Measurements from ENCODE around the gene FOXI2. TPM values are rescaled to one million over a fixed set of nuclear protein-coding genes. Genes with fewer than 3 reads are reported as not detected.

The FOXI2 gene
- total RNA-seq, 1 experiment from 2014 or later, result not detected

DNA sequence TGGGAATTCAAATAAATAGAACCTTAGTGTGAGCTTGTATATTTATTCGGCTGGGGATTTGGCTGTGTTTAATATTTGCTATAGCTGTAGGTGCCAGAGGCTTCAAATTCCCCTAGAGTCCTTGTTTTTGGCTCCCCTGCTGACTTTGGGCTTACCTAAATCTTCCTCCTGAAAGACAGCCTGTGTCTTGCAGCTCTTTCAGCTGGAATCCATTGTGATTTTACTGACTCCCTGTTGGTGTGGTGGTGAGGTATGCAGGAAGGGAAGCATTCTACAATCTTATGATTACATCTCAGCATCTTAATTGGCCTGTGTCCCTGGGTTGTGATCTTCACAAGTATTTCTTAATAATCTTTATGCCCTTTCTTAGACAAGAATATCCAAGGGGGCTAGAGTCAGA is 25.9 kb downstream of the FOXI2 start (continued):
- TF ChIP-seq, protein P1, sequence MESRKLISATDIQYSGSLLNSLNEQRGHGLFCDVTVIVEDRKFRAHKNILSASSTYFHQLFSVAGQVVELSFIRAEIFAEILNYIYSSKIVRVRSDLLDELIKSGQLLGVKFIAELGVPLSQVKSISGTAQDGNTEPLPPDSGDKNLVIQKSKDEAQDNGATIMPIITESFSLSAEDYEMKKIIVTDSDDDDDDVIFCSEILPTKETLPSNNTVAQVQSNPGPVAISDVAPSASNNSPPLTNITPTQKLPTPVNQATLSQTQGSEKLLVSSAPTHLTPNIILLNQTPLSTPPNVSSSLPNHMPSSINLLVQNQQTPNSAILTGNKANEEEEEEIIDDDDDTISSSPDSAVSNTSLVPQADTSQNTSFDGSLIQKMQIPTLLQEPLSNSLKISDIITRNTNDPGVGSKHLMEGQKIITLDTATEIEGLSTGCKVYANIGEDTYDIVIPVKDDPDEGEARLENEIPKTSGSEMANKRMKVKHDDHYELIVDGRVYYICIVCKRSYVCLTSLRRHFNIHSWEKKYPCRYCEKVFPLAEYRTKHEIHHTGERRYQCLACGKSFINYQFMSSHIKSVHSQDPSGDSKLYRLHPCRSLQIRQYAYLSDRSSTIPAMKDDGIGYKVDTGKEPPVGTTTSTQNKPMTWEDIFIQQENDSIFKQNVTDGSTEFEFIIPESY (IDR thresholded peaks at IDR 0.05; ENCODE audit: extremely low read depth, insufficient replicate concordance, low read length), result no peak
- TF ChIP-seq, protein P2, sequence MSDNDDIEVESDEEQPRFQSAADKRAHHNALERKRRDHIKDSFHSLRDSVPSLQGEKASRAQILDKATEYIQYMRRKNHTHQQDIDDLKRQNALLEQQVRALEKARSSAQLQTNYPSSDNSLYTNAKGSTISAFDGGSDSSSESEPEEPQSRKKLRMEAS (IDR thresholded peaks at IDR 0.05), result no peak
- TF ChIP-seq FOSL1 (IDR thresholded peaks at IDR 0.05; ENCODE audit: low read depth) (no peak), EZH2phosphoT487 (IDR thresholded peaks at IDR 0.05; ENCODE audit: borderline replicate concordance) (no peak), SIN3A (IDR thresholded peaks at IDR 0.05; ENCODE audit: low read depth) (no peak), ELF1 (IDR thresholded peaks at IDR 0.05; ENCODE audit: borderline replicate concordance, low read depth) (no peak), POLR2AphosphoS5 (IDR thresholded peaks at IDR 0.05; ENCODE audit: low read depth, low read length) (no peak)
- TF ChIP-seq, protein P3, sequence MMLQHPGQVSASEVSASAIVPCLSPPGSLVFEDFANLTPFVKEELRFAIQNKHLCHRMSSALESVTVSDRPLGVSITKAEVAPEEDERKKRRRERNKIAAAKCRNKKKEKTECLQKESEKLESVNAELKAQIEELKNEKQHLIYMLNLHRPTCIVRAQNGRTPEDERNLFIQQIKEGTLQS (IDR thresholded peaks at IDR 0.05), result no peak

DNA sequence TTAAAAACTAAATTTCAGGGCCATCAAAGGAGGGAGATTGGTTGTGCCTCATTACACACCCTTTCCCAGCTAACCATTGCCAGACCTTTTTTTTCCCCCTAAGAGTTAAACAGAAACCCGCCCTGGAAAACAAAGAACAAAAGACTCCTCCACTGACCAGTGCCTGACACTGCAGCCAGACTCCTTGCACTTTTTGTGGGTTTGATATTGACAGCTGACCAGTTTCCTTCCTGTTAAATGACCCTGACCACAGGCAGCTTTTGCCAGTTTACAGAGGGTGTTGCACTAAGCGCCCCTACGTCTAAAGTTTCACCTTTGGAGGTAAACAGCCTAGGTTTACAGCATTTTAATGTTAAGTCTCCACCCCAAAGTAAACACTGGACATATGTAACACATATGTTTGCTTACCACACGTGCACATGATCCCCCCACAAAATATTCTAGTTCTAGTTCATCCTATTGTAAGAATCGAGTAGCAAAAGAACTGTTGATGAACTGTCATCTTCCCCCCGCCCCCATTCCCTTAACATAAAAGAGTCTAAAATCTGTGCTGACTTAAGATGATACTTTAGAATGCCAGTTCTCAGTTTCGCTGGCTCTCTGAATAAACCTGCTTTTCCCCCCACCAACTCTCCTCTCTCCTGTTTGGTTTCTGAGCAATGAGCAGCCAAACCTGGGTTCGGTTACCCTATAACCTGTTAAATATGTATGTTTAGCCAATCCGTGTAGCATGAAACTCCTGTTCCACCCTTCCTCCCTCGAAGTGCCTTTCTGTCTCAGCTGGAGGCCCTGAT is 38.0 kb downstream of the FOXI2 start:
- no peak overlapping the region for H3K27ac ChIP-seq (ENCODE audit: low read depth, low read length)
- no peak for ATAC-seq
- no peak overlapping the region for H3K9ac ChIP-seq (ENCODE audit: low read length)
- no peaks in the 10 kb centered on the region for H3K9me2 ChIP-seq (ENCODE audit: insufficient read depth)
- ChIA-PET RAD21 (ENCODE audit: low non-redundant PET in 1 of 2, low total read pairs in 2 of 2, uncharacterized antibody in 2 of 2, unreplicated experiment in 2 of 2) (no interaction called here), POLR2A (no interaction called here), CTCF (no interaction called here)
- no peaks in the 10 kb centered on the region for H4K20me1 ChIP-seq (ENCODE audit: insufficient read depth)
- no peaks in the 10 kb centered on the region for H3K9me3 ChIP-seq (ENCODE audit: control insufficient read depth in 1 of 2, insufficient read depth in 1 of 2, low read depth in 1 of 2, low read length in 2 of 2)
- H3K4me2 ChIP-seq (ENCODE audit: low read length), result no peak overlapping the region
- no TSS peak for BruUV-seq (replicated peaks)
- H3K79me2 ChIP-seq (ENCODE audit: insufficient read depth, low read length), result no peaks in the 10 kb centered on the region
- no peak for DNase-seq (ENCODE audit: low read depth, low spot score)
- intact Hi-C loops (cut with micrococcal nuclease), result no loop called here
- no peaks in the 10 kb centered on the region for H3K4me1 ChIP-seq (ENCODE audit: control insufficient read depth in 1 of 2, insufficient read depth in 2 of 2, low read length in 2 of 2)
- H3K36me3 ChIP-seq (ENCODE audit: control insufficient read depth in 1 of 2, insufficient read depth in 2 of 2, low read length in 2 of 2), result no peaks in the 10 kb centered on the region
- no peak overlapping the region for H2AFZ ChIP-seq (ENCODE audit: low read depth, low read length, poor library complexity, severe bottlenecking)
- H3K27me3 ChIP-seq (ENCODE audit: insufficient read depth, low read length), result peaks cover 67% of the 10 kb centered on the region
- no peak overlapping the region for H3K4me3 ChIP-seq (replicated peaks in 1 of 2; ENCODE audit: low read depth in 1 of 2, low read length in 2 of 2)
- TF ChIP-seq YY1 (IDR thresholded peaks at IDR 0.05; ENCODE audit: extremely low read depth, insufficient replicate concordance, low read depth, low read length) (no peak), SRF (IDR thresholded peaks at IDR 0.05; ENCODE audit: low read depth) (no peak), EZH2 (IDR thresholded peaks at IDR 0.05) (no peak), SIN3A (IDR thresholded peaks at IDR 0.05; ENCODE audit: low read depth) (no peak), ZFX (IDR thresholded peaks at IDR 0.05) (no peak), REST (IDR thresholded peaks at IDR 0.05; ENCODE audit: low read depth) (no peak)
- TF ChIP-seq, protein P1 (IDR thresholded peaks at IDR 0.05; ENCODE audit: extremely low read depth, insufficient replicate concordance, low read length), result no peak
